ENCODE data around the gene NDUFS2. TPM values are rescaled to one million over a fixed set of nuclear protein-coding genes. Genes with fewer than 3 reads are reported as not detected.

Gene NDUFS2
- total and polyA plus RNA-seq, 2 of the 8 experiments (the other 6 are each of a cell fraction or from before 2014, with no cell fraction given), result 95.1 to 113 TPM

DNA sequence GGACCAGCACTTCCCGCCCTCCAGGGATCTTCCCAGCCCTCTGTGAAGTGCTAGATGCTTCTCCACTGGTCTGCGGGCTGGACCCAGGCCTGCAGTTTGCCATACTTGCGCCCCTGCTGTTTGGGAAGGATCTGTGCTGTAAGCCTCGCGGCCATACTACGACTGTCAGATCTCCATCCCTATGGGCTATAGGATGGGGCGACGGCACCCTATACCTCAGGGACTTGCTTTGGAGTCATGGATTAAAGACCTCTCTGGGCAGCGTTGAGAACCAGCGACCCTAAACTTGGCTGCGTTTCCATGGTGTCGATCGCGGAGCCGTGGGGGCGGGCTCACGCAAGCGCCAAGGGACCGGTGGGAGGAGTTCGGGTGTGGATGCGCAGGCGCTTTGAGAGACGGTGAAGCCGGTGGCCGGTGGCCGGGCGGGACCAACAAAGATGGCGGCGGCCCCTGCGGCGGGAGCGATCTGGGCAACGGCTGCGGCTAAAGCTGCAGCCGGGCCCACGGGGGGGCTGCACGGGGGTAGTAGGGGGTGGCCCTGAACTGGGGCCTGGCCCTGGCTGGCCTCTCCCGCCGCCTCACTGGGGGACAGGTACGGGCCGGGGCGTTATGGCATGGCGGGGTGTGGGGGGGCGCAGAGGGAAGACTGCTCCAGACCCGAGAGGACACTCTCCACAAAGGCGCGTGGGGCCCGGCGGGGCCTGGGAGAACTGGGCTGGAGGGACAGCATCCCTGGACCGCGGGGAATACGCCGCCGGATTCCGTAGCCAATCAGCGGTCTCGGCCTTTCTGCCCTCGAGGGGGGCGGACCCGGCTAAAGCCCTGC lies 42.9 kb upstream of the NDUFS2 start, which contains the start of gene USP21 (continued):
- TF ChIP-seq TEAD4 (IDR thresholded peaks at IDR 0.05; ENCODE audit: low read depth, low read length) (no peak), SIRT6 (IDR thresholded peaks at IDR 0.05; ENCODE audit: low read length) (no peak), RNF2 (IDR thresholded peaks at IDR 0.05; ENCODE audit: borderline replicate concordance, low read depth, low read length, missing control alignments, poor library complexity, severe bottlenecking) (no peak), CBX5 (IDR thresholded peaks at IDR 0.05; ENCODE audit: low read depth, low read length) (no peak), TAF1 (IDR thresholded peaks at IDR 0.05; ENCODE audit: low read depth, low read length) (peak; percentile 94), NANOG (IDR thresholded peaks at IDR 0.05; ENCODE audit: insufficient read depth, low read depth, low read length, poor library complexity, severe bottlenecking) (no peak), ASH2L (IDR thresholded peaks at IDR 0.05; ENCODE audit: low read length) (peak; percentile 92), CHD1 (IDR thresholded peaks at IDR 0.05; ENCODE audit: low read depth, low read length) (no peak), POLR2A (IDR thresholded peaks at IDR 0.05; ENCODE audit: control extremely low read depth in 1 of 2, low read depth in 2 of 2, low read length in 2 of 2) (peak in 1 of 2 experiments; percentile 34; a peak in 2 of 3 replicates), POU5F1 (IDR thresholded peaks at IDR 0.05; ENCODE audit: low read depth, low read length) (no peak), TBP (IDR thresholded peaks at IDR 0.05; ENCODE audit: low read depth, low read length) (peak; percentile 78), RBBP5 (IDR thresholded peaks at IDR 0.05; ENCODE audit: borderline replicate concordance, low read depth, low read length) (no peak), CBX8 (IDR thresholded peaks at IDR 0.05; ENCODE audit: borderline replicate concordance, low read depth, low read length) (no peak), GTF2F1 (IDR thresholded peaks at IDR 0.05; ENCODE audit: borderline replicate concordance, low read depth, low read length) (no peak), SP4 (IDR thresholded peaks at IDR 0.05; ENCODE audit: low read length) (peak; percentile 67; the same call in 1 of the 2 replicates), SIN3A (conservative IDR thresholded peaks at IDR 0.05 in 1 of 2, IDR thresholded peaks at IDR 0.05 in 1 of 2; ENCODE audit: low read depth in 1 of 2, low read length in 2 of 2) (peak; percentile 28 to 53; a peak in 2 of 4 replicates), POLR2AphosphoS5 (IDR thresholded peaks at IDR 0.05; ENCODE audit: low read depth, low read length) (peak; percentile 80), SIX5 (IDR thresholded peaks at IDR 0.05; ENCODE audit: low read depth, low read length) (0 out of 2 replicates have a peak, but pooled peaks have one; percentile 7), EGR1 (IDR thresholded peaks at IDR 0.05; ENCODE audit: borderline replicate concordance, low read depth, low read length) (no peak), EZH2 (IDR thresholded peaks at IDR 0.05; ENCODE audit: low read depth, low read length, severe bottlenecking) (no peak), KDM5A (IDR thresholded peaks at IDR 0.05; ENCODE audit: low read length) (peak; percentile 64; the same call in 1 of the 2 replicates), NRF1 (IDR thresholded peaks at IDR 0.05; ENCODE audit: low read depth, low read length) (peak; percentile 99), BCL11A (IDR thresholded peaks at IDR 0.05; ENCODE audit: low read depth in 2 of 2, low read length in 2 of 2) (no peak), BACH1 (IDR thresholded peaks at IDR 0.05; ENCODE audit: low read length) (no peak)
- TF ChIP-seq, protein P1, sequence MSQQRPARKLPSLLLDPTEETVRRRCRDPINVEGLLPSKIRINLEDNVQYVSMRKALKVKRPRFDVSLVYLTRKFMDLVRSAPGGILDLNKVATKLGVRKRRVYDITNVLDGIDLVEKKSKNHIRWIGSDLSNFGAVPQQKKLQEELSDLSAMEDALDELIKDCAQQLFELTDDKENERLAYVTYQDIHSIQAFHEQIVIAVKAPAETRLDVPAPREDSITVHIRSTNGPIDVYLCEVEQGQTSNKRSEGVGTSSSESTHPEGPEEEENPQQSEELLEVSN (IDR thresholded peaks at IDR 0.05), result no peak

Measured in H1 (cell line).